SH-SY5Y (cell line): ENCODE results near the gene LRRC4C.

ENCODE experiments used
- GATA2 ChIP-seq: IDR thresholded peaks from 2 replicates; pipeline ENCODE4 v1.6.1; 2011; ENCODE audit warnings: mild to moderate bottlenecking, low read depth, low read length
- GATA3 ChIP-seq: IDR thresholded peaks from 2 replicates; pipeline ENCODE4 v1.6.1; 2011; ENCODE audit warnings: low read depth, mild to moderate bottlenecking, low read length, moderate library complexity

DNA sequence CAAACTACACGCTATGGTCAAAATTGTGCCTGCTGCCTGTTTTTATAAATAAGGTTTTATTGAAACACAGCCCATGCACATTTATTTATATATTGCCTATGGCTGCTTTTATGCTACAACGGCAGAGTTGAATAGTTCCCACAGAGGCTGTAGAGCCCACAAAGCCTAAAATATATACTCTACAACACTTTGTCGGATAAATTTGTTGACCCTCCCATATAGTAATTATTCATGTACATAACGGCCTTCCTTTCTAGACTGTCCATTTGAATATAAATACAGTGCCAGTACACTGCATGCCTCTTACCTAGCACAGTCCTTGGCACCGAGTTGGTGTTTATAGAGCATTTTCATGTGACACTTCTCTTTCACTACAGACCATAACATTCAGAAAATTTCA, 314.0 kb downstream of the LRRC4C start:
- no peak for TF ChIP-seq GATA2
- no peak for TF ChIP-seq GATA3
